ACHN (cell line): ENCODE measurements around the gene MAP1B.

ENCODE experiments used
- DNase-seq: peaks from one replicate; pipeline ENCODE4 v3.0.0-alpha.2; 2015
- in situ Hi-C: cut with HindIII; loops from 2 replicates; pipeline ENCODE4 v1.10.0; 2017; ENCODE audit warnings: low sequenced_read_pairs, low pct_ligation_motif_present, low pct_unique_long_range_greater_than_20kb

MAP1B gene

DNA sequence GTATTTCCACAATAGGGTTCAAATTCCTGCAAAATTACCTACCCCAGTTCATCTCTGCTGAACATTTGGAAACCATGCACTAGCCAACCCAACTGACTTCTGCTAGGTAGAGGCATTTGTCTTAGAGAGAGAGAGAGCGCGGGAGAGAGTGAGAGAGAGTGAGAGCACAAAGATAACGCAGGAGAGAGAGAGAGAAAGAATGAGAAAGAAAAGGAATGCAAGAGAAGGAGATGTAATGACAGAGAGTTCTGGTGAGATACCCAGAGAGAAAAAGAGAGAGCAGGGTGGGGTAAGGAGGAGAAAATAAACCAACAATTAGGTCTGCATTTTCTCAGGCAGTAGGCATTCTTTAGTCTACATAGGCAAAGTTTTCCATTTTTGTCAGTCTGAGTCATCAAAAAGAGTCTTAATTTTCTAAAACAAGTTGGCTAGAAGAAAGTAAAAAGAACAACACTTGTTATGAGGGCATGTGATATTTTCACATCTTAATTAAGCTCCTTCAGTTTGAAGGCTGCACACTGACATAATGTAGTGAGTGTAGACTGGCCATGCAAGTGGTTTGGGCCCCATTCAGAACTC, 98.2 kb downstream of the MAP1B start:
- no peak for DNase-seq

DNA sequence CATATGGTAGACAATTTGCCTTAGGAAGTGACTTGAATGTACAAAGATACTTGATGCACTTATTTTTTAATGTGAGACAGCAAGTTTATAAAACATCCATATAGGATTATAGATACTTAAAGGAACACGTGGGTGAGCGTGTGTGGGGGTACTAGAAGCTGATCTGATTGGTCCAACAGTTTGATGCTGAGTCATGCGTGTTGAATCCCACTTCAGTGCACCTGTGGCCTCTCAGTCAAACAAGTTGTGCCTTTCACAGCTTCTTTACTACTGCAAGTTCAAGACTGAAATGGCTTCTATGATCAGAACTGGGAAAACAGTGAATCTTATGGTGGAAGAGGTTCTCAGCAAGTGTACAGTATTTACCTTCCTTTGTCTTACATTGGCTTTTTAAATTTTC, 98.9 kb downstream of the MAP1B start:
- DNase-seq, result no peak
- in situ Hi-C loops, result no loop called here

More for the DNA sequence above, 98.2 kb downstream of the MAP1B start:
- in situ Hi-C loops, result no loop called here

DNA sequence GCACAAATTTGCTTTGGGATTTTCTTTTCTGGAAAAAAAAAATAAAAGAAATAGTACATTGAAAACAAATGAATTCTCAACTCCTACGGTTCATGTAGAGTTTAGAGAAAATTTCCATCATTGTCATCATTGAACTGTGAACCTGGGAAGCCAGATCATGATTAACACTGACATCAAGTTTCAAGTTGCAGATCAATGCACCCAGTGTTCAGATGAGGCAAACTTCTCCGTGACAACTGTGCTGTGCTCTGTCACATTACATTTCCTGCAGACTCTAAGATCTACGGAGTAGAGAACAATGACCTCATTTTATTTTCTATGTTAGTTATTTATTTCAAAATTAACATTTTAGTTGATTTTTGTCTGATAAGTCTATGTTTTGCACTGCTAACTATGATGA, 99.7 kb downstream of the MAP1B start:
- DNase-seq, result no peak
- in situ Hi-C loops, result no loop called here

DNA sequence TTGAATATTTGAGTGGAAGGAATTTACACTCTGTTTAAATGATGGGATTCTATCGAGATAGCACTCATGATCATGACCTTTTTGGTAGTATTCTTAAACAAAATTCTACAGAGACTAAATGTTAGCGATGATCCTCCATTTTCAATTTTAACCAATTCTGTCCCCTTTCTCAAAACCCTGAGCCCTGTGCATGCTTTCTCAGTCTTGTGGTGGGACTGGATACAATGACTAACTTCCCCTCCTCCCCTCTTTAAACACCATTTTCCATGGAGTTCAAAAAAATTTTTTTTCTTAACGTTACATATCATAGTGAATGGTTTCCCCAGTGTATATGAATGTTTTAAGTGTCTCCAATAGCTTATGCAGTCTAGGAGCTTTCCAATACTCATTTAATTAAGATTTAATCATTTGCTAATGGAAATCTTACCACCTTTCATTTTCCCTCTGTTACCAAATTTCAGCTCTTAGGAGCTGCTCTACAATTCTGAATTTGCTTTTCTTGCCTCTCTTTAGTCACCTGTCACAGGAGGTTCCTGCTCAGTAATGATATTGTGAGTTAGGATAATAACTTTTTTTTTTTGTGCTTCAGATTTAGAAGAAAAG, 101.2 kb downstream of the MAP1B start:
- no peak for DNase-seq
- in situ Hi-C loops, result no loop called here

DNA sequence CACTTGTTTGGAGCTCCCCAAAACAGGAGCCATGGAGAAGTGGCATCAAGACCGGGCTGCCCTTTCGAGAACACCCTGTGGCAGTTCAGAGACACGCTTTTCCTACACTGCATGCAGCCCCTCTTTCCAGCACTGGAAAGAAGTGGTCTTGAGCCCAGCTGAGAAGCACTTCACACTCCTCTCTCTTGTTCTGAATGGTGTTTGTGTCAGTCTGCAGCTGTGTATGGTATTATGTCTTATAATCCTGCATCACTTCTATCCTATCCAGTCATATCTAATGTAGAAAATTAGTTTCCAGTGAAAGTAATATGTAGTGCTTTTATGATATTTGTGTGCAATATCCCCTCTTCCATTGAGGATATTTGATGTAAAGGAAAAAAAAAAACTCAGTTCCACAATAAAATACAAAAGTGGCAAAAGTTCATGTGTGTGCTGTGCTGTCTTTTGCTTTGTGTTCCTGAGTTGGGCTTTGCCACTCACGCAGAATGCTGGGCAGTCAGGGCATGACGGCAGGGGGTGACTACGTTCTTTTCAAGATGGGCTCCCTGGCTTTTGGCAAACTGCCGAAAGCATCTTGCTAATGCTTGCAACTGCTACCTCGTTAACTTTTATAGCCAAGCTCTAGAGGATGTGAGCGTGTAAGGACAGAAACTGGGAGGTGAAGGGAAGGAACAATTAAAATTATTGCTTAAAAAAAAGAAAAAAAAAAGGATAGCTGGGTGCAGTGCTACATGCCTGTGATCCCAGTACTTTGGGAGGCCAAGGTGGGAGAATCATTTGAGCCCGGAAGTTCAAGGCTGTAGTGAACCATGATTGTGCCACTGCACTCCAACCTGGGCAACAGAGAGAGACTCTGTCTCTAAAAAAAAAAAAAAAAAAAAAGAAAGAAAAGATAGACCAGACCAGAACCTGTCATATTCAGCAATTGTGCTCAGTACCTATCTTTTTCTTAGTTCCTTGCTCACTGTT, 102.2 kb downstream of the MAP1B start:
- DNase-seq, result no peak
- in situ Hi-C loops, result no loop called here

DNA sequence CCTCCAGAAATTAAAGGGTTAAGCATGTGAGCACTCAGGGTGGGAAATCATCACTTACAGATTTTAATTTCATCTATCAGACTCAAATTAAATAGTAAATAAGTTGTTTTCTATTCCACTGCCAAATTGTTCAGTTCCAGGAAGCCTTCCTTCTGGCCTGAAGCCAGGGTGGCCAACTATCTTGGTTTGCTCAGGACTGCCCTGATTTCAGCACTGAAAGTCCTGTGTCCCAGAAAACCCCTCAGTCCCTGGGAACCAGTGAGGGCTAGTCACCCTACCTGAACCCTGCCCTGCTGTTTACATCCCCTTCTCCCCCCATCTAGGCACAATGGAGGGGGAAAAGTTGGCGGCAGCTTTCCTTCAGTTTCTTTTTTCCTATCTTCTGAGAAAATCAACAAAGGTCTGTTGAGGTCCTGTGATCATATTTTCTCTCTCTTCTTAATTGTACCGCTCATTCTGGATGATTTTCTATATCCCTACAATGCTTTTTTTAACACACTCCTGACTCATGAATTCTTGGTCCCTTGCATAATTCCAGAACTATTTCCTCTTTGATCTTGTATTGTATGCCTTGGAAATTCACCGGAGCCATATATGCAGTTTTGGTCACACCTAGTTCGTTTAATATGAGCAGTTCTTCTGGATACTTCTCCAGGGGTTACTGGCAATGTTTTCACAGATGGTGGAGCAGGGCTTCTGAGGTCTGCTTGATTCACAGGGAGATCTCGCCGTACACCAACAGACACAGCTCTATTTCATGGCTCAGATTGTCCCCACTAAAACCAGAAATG, 103.8 kb downstream of the MAP1B start:
- in situ Hi-C loops, result no loop called here
- DNase-seq, result peak; percentile 32

DNA sequence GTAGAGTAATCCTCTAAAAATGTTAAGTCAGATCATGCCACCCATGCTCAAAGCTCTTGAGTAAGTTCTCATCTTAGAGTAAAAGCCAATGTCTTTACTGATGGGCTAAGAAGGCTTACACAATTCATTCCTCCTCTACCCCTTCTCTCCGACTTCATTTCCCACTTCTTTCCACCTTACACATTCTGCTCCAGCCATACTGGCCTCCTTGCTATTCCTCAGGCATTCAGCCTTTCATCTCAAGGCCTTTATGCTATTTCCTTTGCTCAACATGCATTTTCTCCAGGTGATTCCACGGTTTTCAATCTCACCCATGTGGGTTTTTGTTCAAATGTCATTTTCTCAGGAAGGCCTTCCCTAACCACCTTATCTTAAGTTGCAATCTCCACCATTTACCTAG, 104.9 kb downstream of the MAP1B start:
- in situ Hi-C loops, result no loop called here
- DNase-seq, result no peak

DNA sequence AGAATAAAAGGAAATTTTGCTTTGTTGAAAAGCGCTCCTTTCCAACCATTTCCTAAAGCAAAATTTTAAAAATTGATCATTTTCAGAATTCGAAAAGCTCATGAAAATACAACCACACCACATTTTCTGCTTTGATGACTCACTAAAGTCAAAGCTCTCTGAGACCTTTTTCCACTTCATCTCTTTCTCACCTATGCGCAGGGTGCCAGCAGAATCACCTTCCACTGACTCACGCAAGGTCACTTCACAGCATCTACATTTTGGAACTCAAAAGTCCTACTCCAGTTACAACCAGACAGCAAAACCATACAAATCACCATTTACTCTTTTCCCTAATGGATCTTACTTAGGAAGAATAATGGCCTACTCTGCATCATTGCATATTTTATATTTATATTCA, 106.2 kb downstream of the MAP1B start:
- in situ Hi-C loops, result no loop called here
- no peak for DNase-seq

DNA sequence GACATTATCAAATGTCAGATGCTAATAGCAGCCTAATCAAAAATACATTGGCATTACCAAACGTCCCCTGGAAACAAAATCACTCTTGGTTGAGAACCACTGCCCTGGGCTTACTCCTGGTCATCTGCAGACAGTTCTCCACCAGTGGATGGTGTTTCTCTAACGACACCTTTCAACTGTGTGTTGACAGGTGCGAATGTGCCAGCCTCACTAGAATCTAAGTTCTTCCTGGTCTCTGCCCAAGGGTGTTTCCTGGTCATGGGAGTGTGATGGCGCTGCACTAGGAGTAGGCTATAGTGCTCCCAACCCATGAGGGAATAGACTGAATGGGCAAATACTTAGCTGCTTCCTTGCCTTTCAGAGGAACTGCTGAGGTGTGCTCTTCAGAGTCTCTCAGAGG, 106.9 kb downstream of the MAP1B start:
- no peak for DNase-seq
- in situ Hi-C loops, result no loop called here

DNA sequence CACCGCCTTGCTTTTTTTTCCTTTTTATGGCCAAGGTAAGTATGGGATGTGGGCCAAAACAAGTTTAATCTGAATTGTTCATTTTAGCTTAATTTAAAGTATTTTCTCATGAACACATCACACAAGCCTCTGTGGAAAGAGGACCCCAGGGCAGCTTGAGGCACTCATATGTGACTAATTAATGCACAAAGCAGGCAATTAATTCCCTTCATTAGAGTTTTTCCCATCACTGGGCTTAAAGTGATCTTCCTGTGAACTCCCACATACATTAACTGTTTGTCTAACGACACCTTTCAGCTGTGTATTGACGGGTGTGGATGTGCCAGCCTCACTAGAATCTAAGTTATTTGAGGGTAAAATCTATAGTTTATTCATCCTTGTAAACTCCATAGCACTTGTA, 109.5 kb downstream of the MAP1B start:
- no peak for DNase-seq

DNA sequence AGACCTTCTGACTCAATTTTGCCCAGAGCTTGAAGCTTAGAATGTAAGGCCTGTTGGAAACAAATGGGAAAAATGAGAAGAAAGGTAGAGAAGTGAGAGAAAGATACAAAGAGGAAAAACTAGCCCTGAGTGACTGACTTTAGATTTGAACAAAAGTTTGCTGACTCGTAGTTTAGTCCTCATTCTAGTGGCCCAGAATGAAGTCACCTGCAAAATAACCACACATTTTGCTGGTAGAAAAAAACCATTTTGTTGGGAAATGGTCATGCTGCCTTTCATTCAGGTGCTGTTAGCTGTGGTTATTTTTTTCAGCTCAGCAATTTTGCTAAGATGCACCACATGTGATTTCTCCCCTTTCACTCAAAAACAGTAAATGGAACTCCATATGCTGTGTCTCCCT, 113.8 kb downstream of the MAP1B start:
- in situ Hi-C loops, result no loop called here
- DNase-seq, result no peak

More for the DNA sequence above, 109.5 kb downstream of the MAP1B start:
- in situ Hi-C loops, result no loop called here

DNA sequence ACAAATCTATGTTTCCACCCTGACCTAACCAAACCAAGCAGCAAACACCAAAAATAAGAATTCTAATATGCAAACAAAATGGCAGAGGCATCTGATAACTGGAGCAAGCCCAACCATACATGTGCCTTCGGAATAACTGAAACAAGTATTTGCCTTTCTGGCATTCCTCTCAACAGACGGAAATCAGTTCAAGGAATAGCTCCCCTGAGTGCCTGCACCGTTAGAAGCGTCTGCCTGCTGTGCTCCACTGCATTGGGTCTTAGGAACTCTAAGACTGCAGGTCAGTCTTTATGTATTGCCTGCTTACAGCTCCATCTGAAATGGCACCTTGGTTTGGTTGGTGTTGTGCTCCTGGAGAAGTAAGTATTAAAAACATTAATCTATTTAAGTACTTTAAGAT, 114.3 kb downstream of the MAP1B start:
- in situ Hi-C loops, result no loop called here
- no peak for DNase-seq

DNA sequence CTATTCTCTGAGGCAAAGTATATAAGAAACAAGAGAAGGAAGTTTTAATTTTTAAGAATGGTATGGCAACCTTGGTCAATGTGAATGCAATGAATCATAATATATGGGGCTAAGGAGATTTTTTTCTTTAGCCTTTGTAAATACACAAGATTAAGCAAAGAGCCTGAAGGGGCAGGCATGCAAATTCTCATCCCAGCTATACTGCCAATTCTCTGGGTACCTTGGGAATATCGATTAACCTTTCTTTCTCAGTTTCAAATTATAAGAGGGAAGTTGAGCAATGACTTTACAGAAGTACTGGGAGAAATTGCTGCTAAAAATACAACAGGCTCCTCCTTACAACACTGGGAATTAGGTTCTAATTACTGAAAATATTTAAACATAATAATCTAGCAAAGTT, 115.2 kb downstream of the MAP1B start:
- DNase-seq, result no peak
- in situ Hi-C loops, result no loop called here

DNA sequence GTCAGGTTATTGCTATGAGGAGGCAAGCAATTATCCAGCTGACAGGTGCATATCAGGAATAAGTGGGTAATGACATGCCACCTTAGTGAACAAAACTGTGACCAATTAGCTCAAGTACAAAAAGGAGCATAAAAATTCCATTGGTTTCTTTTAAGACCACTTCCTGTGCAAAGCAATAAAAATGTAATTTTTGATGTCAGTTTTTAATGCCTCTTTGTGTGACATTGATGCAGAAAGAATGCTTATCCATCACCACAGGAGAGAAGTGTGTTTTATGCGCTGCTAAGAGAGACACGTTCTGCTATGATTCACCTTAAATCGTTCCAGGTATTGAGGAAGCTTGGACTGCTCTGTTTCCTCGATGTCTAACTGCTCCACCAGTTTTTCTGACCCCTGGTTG, 116.1 kb downstream of the MAP1B start:
- in situ Hi-C loops, result no loop called here

DNA sequence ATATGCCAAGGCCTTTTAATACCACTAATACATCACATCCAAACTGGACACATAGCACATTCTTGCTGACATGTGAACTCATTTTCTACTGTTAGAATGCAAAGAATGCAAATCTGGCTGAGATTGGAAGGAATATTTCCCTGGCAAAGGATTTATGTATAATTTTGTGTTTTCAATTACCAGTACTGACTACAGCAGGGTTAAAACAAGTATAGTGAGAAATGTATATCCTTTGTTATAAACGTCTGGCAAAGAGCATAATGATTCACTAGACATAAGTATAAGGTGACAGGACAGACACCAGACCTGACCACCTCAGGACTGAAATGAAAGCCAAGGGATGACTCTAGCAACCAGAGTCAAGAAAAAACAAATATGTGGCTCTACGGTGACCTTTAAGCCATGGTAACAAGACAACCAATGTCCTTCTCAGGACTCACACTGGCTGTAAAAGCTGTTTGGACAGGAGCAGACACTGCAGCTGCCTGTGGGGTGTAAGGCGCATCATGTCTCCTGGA, 117.7 kb downstream of the MAP1B start:
- in situ Hi-C loops, result no loop called here
- no peak for DNase-seq

More for the DNA sequence above, 116.1 kb downstream of the MAP1B start:
- no peak for DNase-seq

DNA sequence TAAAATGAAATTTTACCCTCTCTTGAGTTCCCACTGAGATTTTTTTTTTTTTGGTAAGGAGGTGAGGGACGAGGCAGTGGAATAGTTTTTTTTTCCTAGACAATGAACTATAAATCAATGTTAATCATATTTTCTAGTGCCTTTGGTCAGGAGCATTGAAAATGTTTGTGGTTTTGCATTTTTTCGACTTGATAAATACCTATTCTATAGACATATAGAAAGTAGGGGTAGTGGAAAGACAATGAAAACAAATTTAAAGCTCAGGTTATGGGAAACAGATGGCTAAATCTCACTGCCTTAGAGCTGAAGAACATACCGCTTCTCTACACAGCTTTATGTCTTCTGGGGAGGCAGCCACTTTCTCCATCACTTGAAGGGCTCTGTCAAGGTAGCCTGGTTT, 118.5 kb downstream of the MAP1B start:
- DNase-seq, result no peak
- in situ Hi-C loops, result no loop called here

DNA sequence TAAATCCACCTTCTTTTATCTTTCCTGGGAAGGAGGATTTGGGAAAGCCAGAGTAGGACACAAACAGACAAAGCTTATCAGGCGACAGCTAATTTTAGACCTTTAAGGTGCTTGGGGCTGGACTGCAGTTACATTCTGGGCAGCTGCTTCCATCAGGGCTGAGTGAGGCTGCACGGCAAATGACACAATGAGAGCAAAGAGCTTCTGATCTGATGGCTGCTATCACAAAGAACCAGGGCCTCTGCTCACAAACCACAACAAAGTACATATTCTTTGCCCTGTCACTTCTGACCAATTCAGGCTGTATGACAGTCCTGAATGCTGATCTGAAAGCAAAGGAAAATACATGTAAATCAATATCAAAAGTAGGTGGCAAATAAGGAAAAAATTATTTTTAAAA, 119.7 kb downstream of the MAP1B start:
- DNase-seq, result no peak
- in situ Hi-C loops, result no loop called here

DNA sequence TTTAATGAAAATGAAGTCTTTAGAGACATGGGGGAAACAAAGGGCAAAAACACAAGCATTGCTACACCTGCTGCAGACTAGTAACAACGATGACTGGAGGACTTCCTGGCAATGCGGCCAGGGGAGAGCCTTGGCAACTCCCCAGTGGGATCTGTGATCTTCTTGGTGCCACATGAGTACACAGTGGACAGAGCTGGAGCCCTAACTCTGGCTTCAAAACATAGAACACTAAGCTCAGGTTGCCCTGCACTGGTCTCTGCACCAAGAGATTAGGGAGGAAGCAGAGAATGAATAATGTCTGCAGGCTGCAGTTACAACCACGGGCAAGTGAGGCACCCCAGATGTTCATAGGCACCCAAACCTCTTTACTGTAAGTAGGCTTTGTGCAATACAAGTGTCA, 121.7 kb downstream of the MAP1B start:
- in situ Hi-C loops, result no loop called here

More for the DNA sequence above, 121.7 kb downstream of the MAP1B start:
- DNase-seq, result no peak
